Heart left ventricle (tissue), 13 donors: ENCODE results near the gene RNLS.

Source experiments
- POLR2A ChIP-seq, 2 donors: fragments of 450-650 bp; IDR thresholded peaks; one replicate each; pipeline ENCODE4 v1.6.1; 2017; ENCODE audit warnings: antibody characterized with exemption in 2 of 2, mild to moderate bottlenecking in 2 of 2, moderate library complexity in 2 of 2
- TF ChIP-seq, protein P1 (sequence below), 12 donors: fragments of 200-600 bp; sonication (generic) in 4 of 12; IDR thresholded peaks; one replicate each; pipeline versions ENCODE4 v1.5.0 to v1.8.0; 2018 to 2022; ENCODE audit warnings: antibody characterized with exemption in 12 of 12, mild to moderate bottlenecking in 5 of 12
- donor health status: ischemic (EF 13 %, LVEDD 7.1; RV severe dilation, severe dysfunction).
- donor health status: DM: no; HTN: yes; CAD: no.
- donor health status: DM: no; HTN: no; CAD: no.
- donor health status: ischemic (EF 25% LVEDD 6.9; RV normal size, moderate dysfunction).
- donor health status: ischemic (EF 25% LVEDD 5.7; RV mildly dilated, moderate dysfunction).
- donor health status: ischemic (EF 35%, LVEDD 5.7; RV mildly dilated, moderate dysfunction).
- donor health status: nonischemic (EF 11% LVEDD 7.7; RV severe dilation, severe dysfunction).
- donor health status: DM: yes; HTN: yes; CAD: no.
- donor health status: PGD.
- donor health status: ischemic (EF 29% LVEDD 5.4; RV normal size, mild dysfunction).
- donor health status: nonischemic (EF 23%, LVEDD 6.1; RV moderate dilation, normal function).

DNA sequence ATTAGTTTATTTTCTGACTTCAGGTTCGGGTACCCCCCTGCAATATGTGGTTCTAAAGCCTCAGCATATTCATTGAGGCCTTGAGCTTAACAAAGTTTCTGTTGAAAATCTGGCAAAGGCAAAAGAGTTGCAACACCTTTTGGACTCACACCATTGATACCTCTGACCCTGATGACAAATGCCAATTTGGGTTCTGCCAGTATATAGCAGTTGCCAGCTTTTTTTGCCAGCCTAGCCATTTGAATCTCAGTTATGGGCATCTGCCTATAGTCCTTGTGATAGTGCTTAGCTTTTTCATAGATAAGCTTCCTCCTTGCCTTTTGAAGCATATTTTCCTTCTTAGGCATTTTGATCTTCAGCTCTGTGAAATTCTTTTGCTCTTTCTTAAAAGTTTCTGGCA is 35.4 kb upstream of the RNLS start:
- TF ChIP-seq, protein P1, sequence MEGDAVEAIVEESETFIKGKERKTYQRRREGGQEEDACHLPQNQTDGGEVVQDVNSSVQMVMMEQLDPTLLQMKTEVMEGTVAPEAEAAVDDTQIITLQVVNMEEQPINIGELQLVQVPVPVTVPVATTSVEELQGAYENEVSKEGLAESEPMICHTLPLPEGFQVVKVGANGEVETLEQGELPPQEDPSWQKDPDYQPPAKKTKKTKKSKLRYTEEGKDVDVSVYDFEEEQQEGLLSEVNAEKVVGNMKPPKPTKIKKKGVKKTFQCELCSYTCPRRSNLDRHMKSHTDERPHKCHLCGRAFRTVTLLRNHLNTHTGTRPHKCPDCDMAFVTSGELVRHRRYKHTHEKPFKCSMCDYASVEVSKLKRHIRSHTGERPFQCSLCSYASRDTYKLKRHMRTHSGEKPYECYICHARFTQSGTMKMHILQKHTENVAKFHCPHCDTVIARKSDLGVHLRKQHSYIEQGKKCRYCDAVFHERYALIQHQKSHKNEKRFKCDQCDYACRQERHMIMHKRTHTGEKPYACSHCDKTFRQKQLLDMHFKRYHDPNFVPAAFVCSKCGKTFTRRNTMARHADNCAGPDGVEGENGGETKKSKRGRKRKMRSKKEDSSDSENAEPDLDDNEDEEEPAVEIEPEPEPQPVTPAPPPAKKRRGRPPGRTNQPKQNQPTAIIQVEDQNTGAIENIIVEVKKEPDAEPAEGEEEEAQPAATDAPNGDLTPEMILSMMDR (IDR thresholded peaks at IDR 0.05) = no peak
- TF ChIP-seq POLR2A (IDR thresholded peaks at IDR 0.05) = no peak
